Gastrocnemius medialis (tissue), 4 donors: ENCODE data around the gene PLPP3.

Source experiments
- CTCF ChIP-seq, 5 experiments: fragments of 450-650 bp in 3 of 5; fragments of 200-600 bp in 2 of 5; sonication (generic) in 2 of 5; IDR thresholded peaks in 4 of 5; conservative IDR thresholded peaks in 1 of 5; 1 replicate in 4 of 5; 2 replicates in 1 of 5; pipeline ENCODE4 v1.5.1; 2016 to 2019; ENCODE audit warnings: antibody characterized with exemption in 5 of 5, mild to moderate bottlenecking in 3 of 5, moderate library complexity in 3 of 5
- POLR2A ChIP-seq, 2 donors: fragments of 450-650 bp; IDR thresholded peaks; one replicate each; pipeline ENCODE4 v1.6.1; 2017; ENCODE audit warnings: antibody characterized with exemption in 2 of 2, mild to moderate bottlenecking in 2 of 2, moderate library complexity in 2 of 2

- TF ChIP-seq CTCF (IDR thresholded peaks at IDR 0.05 in 4 of 5, conservative IDR thresholded peaks at IDR 0.05 in 1 of 5) (no peak), POLR2A (IDR thresholded peaks at IDR 0.05) (no peak)
Measured at GRCh38 chr1:56555448-56555847, 23.9 kb downstream of the PLPP3 start.
